Measurements from ENCODE around the gene GALNT5.

DNA sequence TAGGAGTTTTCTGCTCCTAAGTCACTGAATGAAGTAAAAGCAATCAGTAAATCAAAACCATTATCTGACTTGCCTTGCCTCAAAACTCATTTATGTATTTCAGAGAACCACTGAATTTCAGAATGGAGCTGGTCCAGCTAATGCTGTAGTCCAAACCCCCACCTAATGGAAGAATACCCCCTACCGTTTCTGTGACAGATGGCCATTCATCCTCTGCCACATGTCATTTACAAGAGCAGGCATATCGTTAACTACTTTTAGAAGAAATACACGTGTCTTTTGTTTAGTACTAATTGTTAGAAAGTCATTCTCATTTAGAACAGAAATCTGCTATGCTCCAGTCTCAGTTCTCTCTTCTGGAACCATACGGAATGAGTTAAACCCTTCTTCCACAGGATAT lies 12.8 kb upstream of the GALNT5 start:
- TF ChIP-seq, protein P1, sequence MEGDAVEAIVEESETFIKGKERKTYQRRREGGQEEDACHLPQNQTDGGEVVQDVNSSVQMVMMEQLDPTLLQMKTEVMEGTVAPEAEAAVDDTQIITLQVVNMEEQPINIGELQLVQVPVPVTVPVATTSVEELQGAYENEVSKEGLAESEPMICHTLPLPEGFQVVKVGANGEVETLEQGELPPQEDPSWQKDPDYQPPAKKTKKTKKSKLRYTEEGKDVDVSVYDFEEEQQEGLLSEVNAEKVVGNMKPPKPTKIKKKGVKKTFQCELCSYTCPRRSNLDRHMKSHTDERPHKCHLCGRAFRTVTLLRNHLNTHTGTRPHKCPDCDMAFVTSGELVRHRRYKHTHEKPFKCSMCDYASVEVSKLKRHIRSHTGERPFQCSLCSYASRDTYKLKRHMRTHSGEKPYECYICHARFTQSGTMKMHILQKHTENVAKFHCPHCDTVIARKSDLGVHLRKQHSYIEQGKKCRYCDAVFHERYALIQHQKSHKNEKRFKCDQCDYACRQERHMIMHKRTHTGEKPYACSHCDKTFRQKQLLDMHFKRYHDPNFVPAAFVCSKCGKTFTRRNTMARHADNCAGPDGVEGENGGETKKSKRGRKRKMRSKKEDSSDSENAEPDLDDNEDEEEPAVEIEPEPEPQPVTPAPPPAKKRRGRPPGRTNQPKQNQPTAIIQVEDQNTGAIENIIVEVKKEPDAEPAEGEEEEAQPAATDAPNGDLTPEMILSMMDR (IDR thresholded peaks at IDR 0.05; ENCODE audit: insufficient read depth, low read depth, low read length): no peak
- TF ChIP-seq EZH2 (IDR thresholded peaks at IDR 0.05; ENCODE audit: insufficient read depth, low read length): no peak
